GM19452 (cell line): ENCODE results near the gene GMPR2.

Experiments
- ATAC-seq: cut with Tn5 transposase; IDR thresholded peaks from one replicate; pipeline ENCODE4 v1.9.1; 2021; ENCODE audit not compliant: unreplicated experiment

GMPR2 gene

DNA sequence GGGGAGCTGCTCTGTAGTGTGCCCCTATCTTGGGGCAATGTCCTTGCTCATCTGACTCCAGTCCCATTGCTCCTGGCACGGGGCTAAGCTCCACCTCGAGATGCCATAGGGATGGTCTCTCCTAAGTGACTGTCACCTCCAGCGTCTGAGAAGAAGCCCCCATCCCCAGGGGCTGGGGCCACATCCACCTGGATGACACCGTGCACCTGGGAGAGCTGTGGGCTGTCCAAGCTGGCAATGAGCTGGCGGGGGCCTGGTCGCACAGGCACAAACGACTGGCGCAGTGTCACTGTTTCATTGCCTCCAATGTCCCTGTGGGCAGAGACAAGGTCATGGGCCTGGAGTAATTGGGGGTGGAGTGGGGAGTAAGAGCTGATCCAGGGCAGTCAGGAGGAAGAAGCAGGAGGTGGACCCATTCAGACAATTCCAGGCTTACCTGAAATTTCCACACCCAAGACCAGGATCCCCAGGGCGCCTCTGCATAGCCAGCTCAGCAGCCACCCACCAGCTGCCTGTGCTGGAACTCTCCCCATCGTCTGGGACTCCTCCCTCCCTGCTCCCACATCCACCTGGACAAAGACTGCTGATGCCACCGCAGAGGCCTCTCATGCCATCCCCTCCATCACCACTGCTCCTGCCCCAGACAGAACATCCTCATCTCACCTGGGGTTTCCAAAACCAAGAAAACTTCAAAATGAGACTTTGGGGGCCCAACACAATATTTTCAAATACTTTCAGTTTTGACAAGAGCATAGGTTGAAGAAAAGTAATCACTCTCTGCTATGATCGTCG, 16.7 kb downstream of the GMPR2 start:
- no peak for ATAC-seq

DNA sequence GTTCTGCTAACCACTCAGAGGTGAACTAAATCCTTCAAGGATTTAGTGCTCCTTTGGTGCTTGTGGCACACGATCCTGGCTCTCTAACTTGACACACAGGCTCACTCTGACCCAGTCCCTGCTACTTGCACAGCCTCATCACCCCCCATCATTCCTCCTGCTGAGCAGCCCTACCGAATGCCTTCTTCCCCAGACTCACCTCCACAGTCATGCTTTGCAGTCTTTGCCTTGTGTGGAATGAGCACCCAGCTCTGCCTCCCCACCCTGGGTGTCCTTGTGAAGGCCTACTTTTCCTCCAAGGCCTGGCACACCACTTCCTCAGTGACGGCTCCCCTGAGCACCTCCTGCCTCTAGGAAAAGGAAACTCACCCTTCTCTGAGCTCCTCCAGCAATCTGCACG, 17.6 kb downstream of the GMPR2 start:
- no peak for ATAC-seq

DNA sequence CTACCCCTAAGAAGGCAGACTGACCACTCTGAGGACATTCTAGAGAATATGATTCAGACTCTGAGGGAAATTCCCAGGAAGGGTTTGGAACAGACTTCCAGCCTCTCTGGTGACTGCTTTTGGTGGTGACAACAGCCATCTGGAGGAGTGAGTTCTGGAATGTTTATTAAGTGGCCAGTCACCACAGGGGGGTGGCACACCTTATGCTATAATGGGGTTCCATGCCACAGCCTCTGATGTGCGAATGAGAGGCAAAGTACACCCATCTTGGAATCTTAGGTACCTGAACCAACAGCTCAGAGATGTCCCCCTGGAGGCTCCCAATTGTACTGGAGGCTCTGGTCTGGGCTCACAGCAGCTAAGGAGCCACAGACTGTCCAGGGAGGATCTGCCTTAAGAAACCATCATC, 19.2 kb downstream of the GMPR2 start:
- ATAC-seq = no peak

DNA sequence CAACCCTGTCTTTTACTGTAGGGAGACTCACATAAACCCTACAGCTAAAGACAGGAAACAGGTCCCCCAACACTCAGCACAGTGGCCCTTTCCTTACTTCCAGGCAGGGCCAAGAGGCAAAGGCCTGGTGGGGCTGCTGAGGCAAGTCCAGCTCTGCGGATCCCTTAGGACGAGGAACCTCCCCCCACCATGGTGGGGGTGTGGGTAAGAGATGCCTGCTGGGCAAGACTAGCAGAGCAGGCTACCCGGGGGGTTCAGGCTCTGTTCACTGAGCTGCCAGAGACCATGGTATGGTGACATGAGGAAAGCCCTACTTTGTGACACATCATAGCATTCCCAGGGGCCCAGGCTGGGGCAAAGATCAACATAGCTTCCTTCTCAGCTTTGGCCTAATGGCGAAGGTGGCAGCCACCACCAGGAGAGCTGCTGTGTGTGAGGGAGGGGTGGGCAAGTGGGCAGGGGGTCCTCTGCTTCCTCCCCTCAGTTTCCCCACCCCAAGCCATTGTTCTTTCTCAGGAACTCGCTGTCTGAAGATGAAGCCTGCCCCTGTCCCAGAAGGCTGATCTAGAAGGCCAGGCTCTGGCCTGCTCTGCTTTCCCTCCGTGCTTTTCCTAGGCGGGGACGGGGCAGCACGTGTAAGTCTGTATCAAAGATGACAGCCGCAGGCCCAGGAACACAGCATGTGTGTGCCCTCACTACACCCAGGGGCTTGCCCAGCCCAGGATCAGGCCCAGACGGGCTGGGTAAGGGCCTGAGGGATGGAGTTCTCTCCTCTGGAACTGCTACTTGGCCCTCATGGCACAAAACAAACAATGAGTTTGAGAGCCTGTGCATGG, 19.8 kb downstream of the GMPR2 start:
- ATAC-seq = no peak

DNA sequence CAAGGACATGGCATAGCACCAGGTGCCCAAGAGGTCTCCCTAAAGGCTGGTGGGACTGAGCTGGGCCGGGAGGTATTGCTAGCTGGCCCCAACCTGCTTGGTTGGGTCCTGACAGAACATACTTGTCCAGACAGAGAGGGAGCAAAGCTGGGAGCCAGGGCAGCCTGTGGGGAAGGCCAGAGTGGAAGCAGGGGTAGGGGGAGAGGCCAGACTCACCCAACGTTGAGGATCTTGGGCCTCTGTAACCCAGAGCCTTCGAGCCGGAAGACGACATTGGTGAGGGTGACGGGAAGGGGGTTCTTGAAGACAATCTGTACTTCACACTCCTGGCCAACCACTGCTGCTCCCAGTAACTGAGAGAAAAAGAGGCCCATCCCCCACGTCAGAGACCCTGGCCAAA, 21.2 kb downstream of the GMPR2 start:
- no peak for ATAC-seq

DNA sequence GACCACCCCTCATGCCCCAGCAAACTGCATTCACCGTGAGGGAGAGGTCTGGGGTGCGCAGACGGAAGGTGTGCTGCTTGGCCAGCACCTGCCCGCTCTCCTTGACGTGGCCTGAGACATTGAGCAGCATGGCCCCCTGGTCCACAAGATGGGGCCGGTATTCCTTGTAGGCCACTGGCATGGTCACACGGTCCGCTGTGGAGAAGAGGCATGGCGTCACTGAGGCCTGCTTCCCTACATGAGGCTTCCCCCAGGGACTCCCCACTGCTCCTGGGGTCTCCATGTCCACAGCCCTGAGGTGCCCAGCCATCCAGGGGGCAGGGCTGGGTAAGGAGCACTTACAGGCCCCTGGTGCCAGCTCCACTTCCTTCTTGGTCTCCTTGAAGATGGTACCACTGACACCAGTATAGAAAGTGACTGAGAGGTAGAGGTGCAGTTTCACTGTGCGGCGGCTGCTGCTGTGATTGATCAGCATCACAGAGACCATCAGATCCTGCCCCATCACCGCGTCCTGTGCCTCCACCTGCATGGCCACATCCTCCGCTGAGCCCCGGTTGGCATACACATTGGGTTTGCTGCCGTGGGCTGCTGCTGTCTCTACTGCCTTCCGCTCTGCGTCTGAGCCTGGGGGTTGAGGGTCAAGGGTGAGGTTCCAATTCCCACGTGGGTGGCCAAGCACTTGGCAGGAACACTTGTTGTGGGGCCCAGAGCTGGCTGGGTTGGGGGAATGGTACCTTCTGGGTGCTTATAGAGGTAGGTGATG, 22.1 kb downstream of the GMPR2 start:
- ATAC-seq = no peak

DNA sequence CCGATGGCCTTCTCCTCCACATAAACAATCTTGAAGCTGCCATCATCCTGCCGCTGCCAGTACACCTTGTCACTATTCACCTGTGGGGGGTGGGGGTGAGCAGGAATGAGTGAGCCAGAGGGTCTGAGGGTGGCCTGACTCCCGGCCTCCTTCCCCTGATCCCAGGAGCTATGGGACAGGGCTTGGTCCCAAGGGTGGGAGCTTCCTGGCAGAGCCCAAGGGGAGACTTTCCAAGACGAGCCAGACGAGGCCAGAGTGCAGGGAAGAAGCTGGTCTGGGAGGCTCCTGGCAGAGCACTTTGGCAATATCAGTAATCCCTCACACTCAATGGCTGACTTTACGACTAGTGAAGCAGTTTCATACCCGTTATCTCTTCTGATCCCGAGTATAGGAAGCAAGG, 22.7 kb downstream of the GMPR2 start:
- no peak for ATAC-seq

DNA sequence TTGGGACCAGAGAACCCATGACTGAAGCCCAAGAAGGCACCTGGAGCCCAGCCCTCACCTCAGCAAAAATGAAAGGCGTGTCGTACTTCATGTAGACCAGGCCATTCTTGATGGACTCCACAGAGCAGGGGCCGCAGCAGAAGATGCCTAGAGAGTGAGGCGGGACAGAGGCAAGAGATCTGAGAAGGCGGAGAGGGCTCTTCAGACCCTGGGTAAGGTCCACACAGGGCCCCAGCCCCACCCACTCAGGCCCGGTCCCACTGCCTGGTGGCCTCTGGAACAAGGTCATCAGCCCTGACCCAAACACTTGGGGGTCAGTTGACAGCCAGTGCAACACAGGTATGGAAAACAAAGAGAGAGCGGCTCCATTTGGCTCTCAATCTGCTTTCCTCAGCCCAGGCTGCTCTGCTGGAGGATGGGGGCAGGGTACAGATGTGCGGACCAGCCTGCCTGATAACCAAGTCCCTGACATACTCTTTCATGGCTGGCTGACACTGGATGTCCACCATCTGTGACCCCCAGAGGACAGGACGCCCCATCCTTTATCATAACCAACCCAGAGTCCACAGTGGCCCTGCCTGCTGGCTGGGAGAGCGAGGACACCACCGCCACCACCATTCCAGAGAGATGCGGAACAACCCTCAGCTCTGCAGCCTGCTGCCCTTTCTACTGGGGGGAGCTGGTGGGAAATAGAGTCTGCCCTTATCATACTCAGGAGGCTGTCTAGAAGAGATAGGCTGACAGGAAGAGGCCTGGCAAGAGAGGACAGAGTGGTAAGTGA, 23.4 kb downstream of the GMPR2 start:
- ATAC-seq = no peak

DNA sequence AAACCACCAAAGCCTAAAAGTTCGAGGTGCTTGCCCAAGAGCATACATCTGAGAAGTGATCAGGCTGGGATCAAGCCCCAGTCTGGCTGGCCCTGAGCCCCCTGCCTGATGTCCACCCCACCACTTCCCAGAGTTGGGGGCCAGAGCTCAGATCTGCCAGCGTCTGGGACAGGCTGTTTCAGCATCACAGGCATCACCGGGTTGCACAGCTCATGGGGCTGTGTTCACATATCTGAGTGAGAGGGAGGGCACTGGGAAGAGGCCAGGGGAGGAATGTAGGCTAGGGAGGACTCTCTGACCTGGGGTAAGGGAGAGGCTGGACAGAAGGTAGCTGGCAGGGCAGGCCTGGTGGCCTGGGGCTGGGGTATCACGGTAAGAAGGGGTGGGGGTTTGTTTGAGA, 24.2 kb downstream of the GMPR2 start:
- no peak for ATAC-seq

DNA sequence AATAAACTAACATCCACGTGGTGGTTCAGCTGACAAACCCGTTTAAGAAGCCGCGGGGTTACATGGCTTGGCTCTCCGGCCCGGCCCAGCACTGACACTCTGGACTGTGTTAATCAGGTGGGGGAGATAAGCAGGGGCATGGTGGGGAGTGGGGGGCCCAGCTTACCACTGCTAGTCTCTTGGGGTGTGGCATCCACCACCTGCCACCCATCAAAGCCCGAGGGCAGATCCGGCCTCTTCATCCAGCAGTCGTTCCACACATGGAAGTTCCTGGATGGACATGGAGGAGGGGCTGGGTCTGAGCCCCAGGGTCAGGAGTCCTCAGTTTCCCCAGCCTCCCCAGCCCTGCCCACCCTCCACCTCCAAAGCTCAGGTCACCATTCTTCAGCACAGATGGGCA, 25.4 kb downstream of the GMPR2 start:
- ATAC-seq = no peak

DNA sequence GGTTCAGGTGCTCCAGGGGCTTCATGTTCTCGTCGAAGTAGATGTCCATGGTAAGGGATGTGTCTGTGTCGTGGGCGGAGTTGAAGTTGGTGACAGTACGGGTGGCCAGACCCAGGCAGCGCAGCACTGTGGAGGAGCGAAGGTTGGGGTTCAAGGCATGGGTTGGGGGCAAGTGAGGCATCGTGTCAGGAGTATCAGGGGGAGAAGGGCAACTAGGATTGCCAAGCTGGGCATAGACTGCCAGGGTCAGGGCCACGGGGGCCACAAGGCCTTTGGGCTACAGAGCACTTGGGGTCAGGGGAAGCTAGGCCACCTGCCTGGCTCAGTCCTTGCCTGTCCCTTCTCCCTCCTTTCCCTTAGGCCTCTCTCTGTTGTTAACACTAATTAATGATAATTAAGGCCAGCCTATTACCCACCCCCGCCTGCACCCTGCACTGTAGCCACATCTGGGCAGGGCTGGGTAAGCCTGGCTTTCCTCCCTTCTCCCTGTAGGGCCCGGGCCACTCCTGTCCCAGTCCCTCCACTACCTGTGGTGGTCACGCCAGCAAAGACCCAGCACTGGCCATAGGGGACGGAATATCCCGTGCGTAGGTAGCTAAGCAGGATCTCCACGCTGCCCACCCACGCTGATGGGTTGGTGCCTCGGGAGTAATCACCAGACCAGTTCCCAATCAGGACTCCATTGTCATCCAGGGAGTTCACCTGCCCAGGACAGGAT, 26.0 kb downstream of the GMPR2 start:
- ATAC-seq = no peak

DNA sequence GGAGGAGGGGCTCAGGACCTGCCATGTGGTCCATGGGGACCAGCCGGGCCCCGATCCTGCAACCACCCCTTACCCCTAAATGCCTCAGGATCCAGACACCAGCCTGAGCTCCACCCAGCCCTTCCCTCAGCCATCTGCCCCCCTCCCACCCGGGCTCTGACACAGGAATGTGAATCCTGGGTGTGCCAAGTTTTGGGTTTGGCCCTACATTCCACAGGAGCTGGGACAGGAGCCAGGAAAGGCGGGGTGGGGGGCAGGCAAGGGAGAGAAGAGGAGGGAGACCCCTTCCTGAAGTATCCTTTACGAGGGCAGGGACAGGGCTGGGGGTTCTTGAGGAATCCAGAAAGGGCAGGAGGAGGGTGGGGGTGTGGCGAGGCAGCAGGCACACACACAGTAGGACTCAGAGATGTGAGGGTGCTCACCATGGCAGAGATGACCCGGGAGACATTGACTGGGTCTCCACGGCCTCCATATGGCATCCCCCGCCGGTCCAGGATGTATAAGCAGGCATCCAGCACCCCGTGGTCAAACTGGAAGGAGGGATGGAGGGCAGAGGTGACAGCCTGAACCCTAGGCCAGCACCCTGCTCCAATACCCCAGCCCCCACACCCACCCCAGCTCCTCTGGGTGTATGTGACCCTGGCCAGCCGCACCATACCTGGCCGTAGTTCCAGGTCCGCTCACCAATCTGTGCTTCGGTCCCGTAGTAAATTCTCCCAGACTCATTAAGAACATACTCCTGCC, 26.7 kb downstream of the GMPR2 start:
- ATAC-seq = no peak

DNA sequence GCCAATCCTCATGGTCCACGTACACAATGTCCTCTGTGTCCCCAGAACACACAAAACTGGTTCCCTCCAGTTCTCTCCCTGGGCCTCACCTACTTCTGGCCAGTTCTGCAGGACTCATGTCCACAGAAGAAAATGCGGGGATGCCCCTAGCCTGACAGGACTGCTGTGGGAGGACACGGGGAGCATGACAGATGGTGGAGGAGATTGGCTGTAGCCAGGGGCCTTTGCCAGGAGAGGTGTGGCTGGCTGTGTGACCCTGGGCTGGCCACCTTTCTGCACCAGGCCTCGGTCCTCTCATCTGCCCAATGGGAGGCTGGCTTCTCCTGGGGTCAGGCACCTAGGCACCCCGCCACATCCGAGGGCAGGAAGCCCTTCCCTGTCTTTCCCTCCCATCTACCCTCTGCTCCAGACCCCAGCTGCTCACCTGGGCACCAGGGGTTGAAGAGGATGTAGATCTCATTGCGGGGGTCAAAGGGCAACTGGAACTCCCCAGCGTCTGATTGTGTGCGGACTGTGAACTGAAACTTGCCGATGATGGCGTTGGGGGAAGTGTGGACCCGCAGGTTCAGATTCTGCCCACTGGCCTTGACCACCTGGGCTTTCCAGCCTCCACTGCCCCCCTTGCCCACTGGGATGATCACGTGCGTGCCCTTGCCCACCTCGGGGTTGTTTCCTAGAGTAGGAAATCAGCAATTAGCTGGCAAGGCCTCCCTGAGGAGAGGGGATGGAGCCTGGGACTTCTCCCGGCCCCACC, 27.5 kb downstream of the GMPR2 start:
- ATAC-seq = no peak

DNA sequence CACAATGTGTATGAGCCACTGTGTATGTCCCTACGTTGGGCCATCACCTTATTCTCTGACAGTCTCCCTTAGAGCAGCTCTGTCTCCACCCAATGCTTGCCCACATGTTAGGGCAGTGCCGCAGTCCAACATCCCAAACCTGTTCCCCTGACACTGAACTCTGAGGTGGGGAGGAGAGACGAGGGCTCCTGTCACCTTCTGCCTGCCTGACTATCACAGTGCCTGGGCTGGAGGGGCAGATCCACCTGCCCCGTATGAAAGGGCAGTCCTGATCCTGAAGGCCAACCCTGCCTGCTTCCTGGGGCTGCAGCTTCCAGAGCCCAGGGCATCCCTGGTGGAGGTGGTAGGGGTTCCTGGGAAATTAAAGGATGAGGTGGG, 28.0 kb downstream of the GMPR2 start:
- no peak for ATAC-seq

DNA sequence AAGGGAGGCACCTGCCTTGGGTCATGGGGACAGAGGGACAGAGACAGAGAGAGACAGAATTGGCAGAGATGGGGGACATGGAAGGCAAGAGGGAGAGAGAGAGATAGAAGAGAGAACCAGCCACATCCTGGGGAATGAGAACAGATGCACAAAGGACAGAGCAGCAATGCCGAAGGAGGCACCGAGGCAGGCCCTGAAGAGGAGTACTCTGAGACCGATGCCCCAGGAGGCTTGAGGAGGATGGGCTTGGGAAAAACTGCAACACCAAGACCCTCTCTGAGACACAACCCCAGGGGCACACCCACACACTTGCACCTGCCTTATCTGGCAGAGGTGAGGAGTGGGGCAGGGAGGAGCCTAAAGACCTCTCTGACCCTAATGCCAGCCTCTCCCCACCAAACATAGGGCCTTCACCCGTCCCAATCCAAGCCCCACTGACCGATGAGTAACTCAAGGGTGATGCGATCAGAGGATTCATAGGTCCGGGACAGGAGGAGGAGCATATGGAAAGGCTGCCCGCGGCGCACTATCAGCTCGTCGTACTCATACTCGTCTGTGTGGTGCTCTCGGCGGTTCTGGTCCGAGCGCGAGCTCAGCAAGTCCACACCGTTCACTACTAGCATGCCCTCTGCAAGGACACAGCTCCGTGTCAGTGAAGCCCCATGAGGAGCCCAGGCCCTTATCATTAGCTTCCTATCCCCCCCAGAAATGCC, 28.7 kb downstream of the GMPR2 start:
- no peak for ATAC-seq

DNA sequence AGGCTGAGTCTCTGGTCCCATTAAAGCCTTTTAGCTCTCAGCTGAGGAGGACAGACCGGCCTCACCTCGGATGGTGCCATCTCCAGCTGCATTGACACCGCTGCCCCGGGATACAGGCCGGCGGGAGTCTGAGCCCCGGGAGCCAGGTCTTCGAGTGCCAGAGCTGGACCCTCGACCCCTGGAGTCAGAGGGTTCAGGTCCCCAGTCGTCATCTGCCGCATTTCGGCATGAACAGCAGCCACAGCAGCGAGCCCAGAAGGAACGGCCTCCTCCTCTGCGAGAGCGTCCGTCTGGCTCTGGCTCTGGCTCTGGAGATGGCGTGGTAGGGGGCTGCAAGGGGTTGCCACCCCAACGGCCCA, 29.2 kb downstream of the GMPR2 start:
- no peak for ATAC-seq

DNA sequence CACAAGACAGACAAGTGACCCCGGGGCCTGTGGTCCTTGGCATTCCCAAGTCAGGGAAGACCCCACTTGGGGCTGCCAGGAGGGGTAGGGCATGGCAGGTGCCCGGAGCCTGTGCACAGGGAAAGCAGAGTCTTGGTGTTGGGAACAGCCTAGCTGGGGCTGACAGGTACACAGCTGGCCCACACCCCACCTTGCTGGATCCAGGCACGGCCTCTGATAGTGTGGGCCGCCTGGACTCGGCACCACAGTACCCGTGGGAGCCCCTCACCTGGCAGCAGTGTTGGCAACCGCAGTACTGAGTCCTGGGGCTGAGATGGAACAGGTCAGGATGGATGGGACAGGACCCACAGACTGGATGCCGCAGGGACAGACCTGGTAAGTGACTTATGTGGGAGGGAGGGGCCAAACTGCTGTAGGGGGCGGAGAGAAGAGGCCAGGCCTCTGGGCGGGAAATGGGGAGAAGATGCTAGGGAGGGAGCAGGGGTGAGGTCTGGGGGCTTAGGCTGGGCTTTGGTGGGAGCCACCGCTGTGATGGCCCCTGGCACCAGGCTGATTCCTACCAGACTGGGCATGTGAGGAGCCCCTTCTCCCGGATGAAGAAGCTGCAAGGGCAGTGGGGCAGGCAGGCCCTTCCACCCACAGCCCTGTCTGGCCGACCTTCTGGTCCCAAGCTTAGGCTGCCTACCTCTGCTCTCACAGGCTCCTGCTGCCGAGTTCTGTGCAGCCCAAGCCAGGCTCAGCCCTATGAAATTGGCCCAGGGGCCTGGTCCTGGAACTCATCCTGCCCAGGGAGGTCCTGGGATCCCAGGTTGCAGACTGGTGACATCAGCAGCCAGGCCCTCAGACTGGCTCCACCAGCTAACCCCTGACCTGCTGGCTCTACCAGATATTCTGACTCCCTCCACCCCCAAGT, 30.3 kb downstream of the GMPR2 start, which contains the start of gene TGM1:
TSS of gene TGM1 (minus strand) at position 357 of the 913 bp plus-strand sequence. CDS start 825 bp downstream, outside the sequence.
- no peak for ATAC-seq
